HCT116 (cell line): Measurements from ENCODE around the gene ZNF319. TPM values are rescaled to one million over a fixed set of nuclear protein-coding genes. Genes with fewer than 3 reads are reported as not detected.

Experiments used
- ATAC-seq: fragments of 200-7000 bp; cut with Tn5 transposase; 2 replicates; pipeline ENCODE4 v1.9.1; 2020; ENCODE audit warnings: mild to moderate bottlenecking, moderate library complexity
- BruUV-seq: library from RNA; stranded (reverse); fragments of 400-500 nt; replicated peaks from 2 replicates; lab custom pipeline; 2021; lab: Mats Ljungman, UMichigan
- CTCF ChIA-PET: fragments of 300-600 bp; sonication (Branson Sonifier 250); formaldehyde crosslinking; loops from one replicate; lab custom pipeline; 2021; ENCODE audit warnings: antibody characterized with exemption; lab: Charles Lee
- POLR2A ChIA-PET: fragments of 300-600, 350-600 bp; sonication (Branson Sonifier 250); formaldehyde crosslinking; loops from one replicate; lab custom pipeline; 2021; ENCODE audit warnings: antibody characterized with exemption; lab: Charles Lee
- RAD21 ChIA-PET, 2 experiments: fragments of 300-600 bp; sonication (Branson Sonifier 250); formaldehyde crosslinking; loops; one replicate each; lab custom pipeline; 2023; ENCODE audit warnings: low total read pairs in 2 of 2; ENCODE audit not compliant: uncharacterized antibody in 2 of 2, unreplicated experiment in 2 of 2, low non-redundant PET in 1 of 2; lab: Charles Lee
- DNase-seq: peaks from one replicate; pipeline ENCODE4 v3.0.0-alpha.2; 2010; ENCODE audit warnings: low read depth, low spot score
- H2AFZ ChIP-seq: fragments of 200-600 bp; shearing (Covaris generic), sonication (generic); 2 replicates; pipeline ENCODE4 v1.6.1; 2017; ENCODE audit warnings: low read depth, mixed run types, mixed read lengths, antibody characterized with exemption, low read length; ENCODE audit not compliant: poor library complexity, severe bottlenecking
- H3K27ac ChIP-seq: 2 replicates; pipeline ENCODE4 v1.5.1; 2012; ENCODE audit warnings: low read depth, low read length
- H3K27me3 ChIP-seq: fragments of 200-600 bp; sonication (generic); 2 replicates; pipeline ENCODE4 v1.6.1; 2016; ENCODE audit warnings: mixed run types, low read length, mixed read lengths; ENCODE audit not compliant: insufficient read depth
- H3K36me3 ChIP-seq, 2 experiments: fragments of 200-500 bp in 1 of 2; fragments of 200-600 bp in 1 of 2; sonication (Bioruptor generic) in 1 of 2; sonication (generic) in 1 of 2; 2 replicates each; pipeline versions ENCODE4 v1.5.1 to v1.6.1; 2014 to 2016; ENCODE audit warnings: low read length in 2 of 2, inconsistent platforms in 1 of 2, mixed read lengths in 1 of 2, mixed run types in 1 of 2; ENCODE audit not compliant: insufficient read depth in 2 of 2, control insufficient read depth in 1 of 2
- H3K4me1 ChIP-seq, 2 experiments: fragments of 200-600 bp in 1 of 2; sonication (generic) in 1 of 2; 2 replicates each; pipeline versions ENCODE4 v1.5.1 to v1.6.1; 2012 to 2017; ENCODE audit warnings: low read length in 2 of 2, inconsistent platforms in 1 of 2, mild to moderate bottlenecking in 1 of 2, mixed read lengths in 1 of 2, mixed run types in 1 of 2, moderate library complexity in 1 of 2; ENCODE audit not compliant: insufficient read depth in 2 of 2, control insufficient read depth in 1 of 2
- H3K4me2 ChIP-seq: fragments of 200-600 bp; sonication (generic); 2 replicates; pipeline ENCODE4 v1.6.1; 2017; ENCODE audit warnings: mixed run types, low read length, mixed read lengths
- H3K4me3 ChIP-seq, 2 experiments: fragments of 200-600 bp in 1 of 2; sonication (generic) in 1 of 2; replicated peaks in 1 of 2; 2 replicates each; pipeline ENCODE4 v1.5.1; 2011 to 2016; ENCODE audit warnings: low read length in 2 of 2, control low read depth in 1 of 2, low read depth in 1 of 2, mild to moderate bottlenecking in 1 of 2, mixed read lengths in 1 of 2, mixed run types in 1 of 2
- H3K79me2 ChIP-seq: fragments of 200-600 bp; sonication (generic); 2 replicates; pipeline ENCODE4 v1.6.1; 2017; ENCODE audit warnings: mild to moderate bottlenecking, mixed run types, low read length, moderate library complexity, mixed read lengths; ENCODE audit not compliant: insufficient read depth
- H3K9ac ChIP-seq: fragments of 200-600 bp; sonication (generic); 2 replicates; pipeline ENCODE4 v1.6.1; 2016; ENCODE audit warnings: low read length, mixed read lengths
- H3K9me2 ChIP-seq: fragments of 200-600 bp; sonication (generic), shearing (Covaris generic); 2 replicates; pipeline ENCODE4 v1.6.1; 2017; ENCODE audit warnings: mixed run types, mild to moderate bottlenecking, moderate library complexity; ENCODE audit not compliant: insufficient read depth
- H3K9me3 ChIP-seq, 2 experiments: fragments of 200-500 bp in 1 of 2; fragments of 200-600 bp in 1 of 2; sonication (Bioruptor generic) in 1 of 2; sonication (generic) in 1 of 2; 2 replicates each; pipeline ENCODE4 v1.6.1; 2014 to 2017; ENCODE audit warnings: low read length in 2 of 2, mixed read lengths in 2 of 2, inconsistent platforms in 1 of 2, low read depth in 1 of 2, mild to moderate bottlenecking in 1 of 2, mixed run types in 1 of 2, moderate library complexity in 1 of 2; ENCODE audit not compliant: control insufficient read depth in 1 of 2, insufficient read depth in 1 of 2
- H4K20me1 ChIP-seq: fragments of 200-600 bp; sonication (generic), shearing (Covaris generic); 2 replicates; pipeline ENCODE4 v1.6.1; 2017; ENCODE audit warnings: mixed run types, mild to moderate bottlenecking, moderate library complexity; ENCODE audit not compliant: insufficient read depth
- ATF3 ChIP-seq: IDR thresholded peaks from 2 replicates; pipeline ENCODE4 v1.6.1; 2012
- CTCF ChIP-seq, 3 experiments: fragments of 200-600 bp in 1 of 3; sonication (generic) in 1 of 3; IDR thresholded peaks in 2 of 3; conservative IDR thresholded peaks in 1 of 3; 2 replicates each; pipeline ENCODE4 v1.5.1; 2012 to 2017; ENCODE audit warnings: low read depth in 2 of 3, low read length in 2 of 3, antibody characterized with exemption in 1 of 3, borderline replicate concordance in 1 of 3, control low read depth in 1 of 3, mild to moderate bottlenecking in 1 of 3, mixed read lengths in 1 of 3, mixed run types in 1 of 3, moderate library complexity in 1 of 3; ENCODE audit not compliant: insufficient read depth in 1 of 3
- EGR1 ChIP-seq: IDR thresholded peaks from 2 replicates; pipeline ENCODE4 v1.6.1; 2012; ENCODE audit warnings: low read depth
- JUND ChIP-seq: IDR thresholded peaks from 2 replicates; pipeline ENCODE4 v1.6.1; 2012
- MAX ChIP-seq: IDR thresholded peaks from 2 replicates; pipeline ENCODE4 v1.6.1; 2012
- POLR2A ChIP-seq: IDR thresholded peaks from 2 replicates; pipeline ENCODE4 v1.7.0; 2011; ENCODE audit warnings: borderline replicate concordance; ENCODE audit not compliant: insufficient read depth, insufficient read length; ENCODE audit errors: extremely low read depth
- REST ChIP-seq: IDR thresholded peaks from 2 replicates; pipeline ENCODE4 v1.6.1; 2012; ENCODE audit warnings: low read depth
- SRF ChIP-seq: IDR thresholded peaks from 2 replicates; pipeline ENCODE4 v1.6.1; 2012; ENCODE audit warnings: low read depth
- TCF7L2 ChIP-seq: IDR thresholded peaks from 2 replicates; pipeline ENCODE4 v1.7.0; 2011; ENCODE audit warnings: borderline replicate concordance, inconsistent platforms; ENCODE audit not compliant: insufficient read depth, insufficient read length; ENCODE audit errors: extremely low read depth
- YY1 ChIP-seq: IDR thresholded peaks from 2 replicates; pipeline ENCODE4 v1.6.1; 2011; ENCODE audit warnings: low read length, low read depth, moderate library complexity, mild to moderate bottlenecking; ENCODE audit not compliant: insufficient replicate concordance; ENCODE audit errors: extremely low read depth
- ZBTB33 ChIP-seq: IDR thresholded peaks from 2 replicates; pipeline ENCODE4 v1.6.1; 2011; ENCODE audit warnings: mild to moderate bottlenecking, low read length, moderate library complexity; ENCODE audit not compliant: insufficient replicate concordance; ENCODE audit errors: extremely low read depth
- intact Hi-C: fragments of 100-400 bp; cut with micrococcal nuclease; formaldehyde crosslinking; loops from 2 replicates; pipeline ENCODE4 v1.10.0; 2022
- total RNA-seq: library from RNA; stranded (reverse); gene quantifications from one replicate; pipeline ENCODE4 v1.2.1, GENCODE V29; 2021; ENCODE audit not compliant: unreplicated experiment

The ZNF319 gene
- total RNA-seq, 1 experiment from 2014 or later = 7.1 TPM

- no peak for TF ChIP-seq ATF3
- TF ChIP-seq POLR2A = no peak
- no peak for TF ChIP-seq MAX
- no peak for TF ChIP-seq YY1
Measured at GRCh38 chr16:57981636-57982035, 18.8 kb downstream of the ZNF319 start (continued).

GRCh38 chr16:57979006-57979585 lies 21.4 kb downstream of the ZNF319 start:
- H3K9me2 ChIP-seq = no peaks in the 10 kb centered on the region
- H3K9me3 ChIP-seq = no peaks in the 10 kb centered on the region
- no peak for ATAC-seq
- no peaks in the 10 kb centered on the region for H3K4me1 ChIP-seq
- H3K4me2 ChIP-seq = no peak overlapping the region
- H3K9ac ChIP-seq = no peak overlapping the region
- ChIA-PET RAD21 (no interaction called here), POLR2A (no interaction called here), CTCF (no interaction called here)
- intact Hi-C loops = no loop called here
- DNase-seq = no peak
- no peaks in the 10 kb centered on the region for H3K27me3 ChIP-seq
- TF ChIP-seq YY1 (no peak), SRF (no peak), POLR2A (no peak), TCF7L2 (no peak), JUND (no peak), REST (no peak), ATF3 (no peak), EGR1 (no peak), ZBTB33 (no peak), CTCF (IDR thresholded peaks at IDR 0.05 in 2 of 3, conservative IDR thresholded peaks at IDR 0.05 in 1 of 3; ENCODE audit: borderline replicate concordance in 1 of 3, insufficient read depth in 1 of 3, low read depth in 2 of 3, low read length in 2 of 3) (no peak)
- H3K4me3 ChIP-seq = no peak overlapping the region
- H3K27ac ChIP-seq = no peak overlapping the region
- BruUV-seq = no TSS peak
- no peaks in the 10 kb centered on the region for H3K79me2 ChIP-seq
- no peaks in the 10 kb centered on the region for H3K36me3 ChIP-seq
- H4K20me1 ChIP-seq = no peaks in the 10 kb centered on the region
- no peak overlapping the region for H2AFZ ChIP-seq
